Hematopoietic multipotent progenitor cell treated with erythropoietin and hydrocortisone succinate and interleukin-3 and kit ligand, for 4 days (in vitro differentiated cells): Measurements from ENCODE around the gene LDB3.
A peak's percentile ranks its signal among the peaks of the same experiment; 100 is the strongest.
"Not testable (repeated sequence)": the region's sequence is repeated elsewhere in the genome, so short reads cannot be mapped to it uniquely, and the experiment has no call there.

Experiments
- DNase-seq: peaks from one replicate; pipeline ENCODE4 v3.0.0-alpha.2; 2015

LDB3 gene

GRCh38 chr10:86734207-86734988, 66.1 kb downstream of the LDB3 start:
- peak; percentile 68 for DNase-seq

- DNase-seq = not testable (repeated sequence)
These were observed 67.0 kb downstream of the LDB3 start for GRCh38 chr10:86735278-86735677.

- DNase-seq = no peak
These were observed 73.9 kb downstream of the LDB3 start for GRCh38 chr10:86742230-86742629.

- no peak for DNase-seq
These were observed 75.9 kb downstream of the LDB3 start for GRCh38 chr10:86744067-86744725.

GRCh38 chr10:86747796-86748581, 79.7 kb downstream of the LDB3 start:
- DNase-seq = no peak

GRCh38 chr10:86749854-86750253, 81.5 kb downstream of the LDB3 start:
- no peak for DNase-seq

- no peak for DNase-seq
These were observed 83.2 kb downstream of the LDB3 start for GRCh38 chr10:86751477-86751876.

GRCh38 chr10:86752311-86752710, 84.0 kb downstream of the LDB3 start:
- DNase-seq = no peak

GRCh38 chr10:86753051-86753450, 84.7 kb downstream of the LDB3 start:
- no peak for DNase-seq

GRCh38 chr10:86753638-86754434, 85.5 kb downstream of the LDB3 start:
- DNase-seq = no peak

- no peak for DNase-seq
These were observed 87.1 kb downstream of the LDB3 start for GRCh38 chr10:86755454-86755739.

- peak; percentile 82 for DNase-seq
These were observed 87.6 kb downstream of the LDB3 start for GRCh38 chr10:86755740-86756510.

GRCh38 chr10:86756511-86757112, 88.3 kb downstream of the LDB3 start, which contains the start of gene BMPR1A:
TSS of gene BMPR1A (plus strand) at chr10:86756619. CDS start at chr10:86876019, 119,400 bp downstream.
- DNase-seq = no peak

GRCh38 chr10:86757113-86757972, 89.0 kb downstream of the LDB3 start:
- DNase-seq = no peak

GRCh38 chr10:86758189-86759072, 90.1 kb downstream of the LDB3 start:
- no peak for DNase-seq

GRCh38 chr10:86759073-86759672, 90.9 kb downstream of the LDB3 start:
- no peak for DNase-seq

- DNase-seq = no peak
These were observed 95.1 kb downstream of the LDB3 start for GRCh38 chr10:86763404-86763803.

GRCh38 chr10:86765548-86765947, 97.2 kb downstream of the LDB3 start:
- DNase-seq = no peak

GRCh38 chr10:86768412-86769062, 100.2 kb downstream of the LDB3 start:
- no peak for DNase-seq
